Right cardiac atrium (tissue), 5 donors: ENCODE measurements around the gene MLLT10. TPM values are rescaled to one million over a fixed set of nuclear protein-coding genes. Genes with fewer than 3 reads are reported as not detected.
"Not testable (repeated sequence)": the region's sequence is repeated elsewhere in the genome, so short reads cannot be mapped to it uniquely, and the experiment has no call there.

Experiments used
- ATAC-seq, 2 donors: fragments of 200-7000 bp; cut with Tn5 transposase; one replicate each; pipeline versions ENCODE4 v1.8.0 to v1.9.1; 2020; ENCODE audit warnings: moderate library complexity in 2 of 2, mild to moderate bottlenecking in 1 of 2
- DNase-seq, 3 donors: peaks; one replicate each; pipeline ENCODE4 v3.0.0-alpha.2; 2020
- H3K27ac ChIP-seq: one replicate; pipeline ENCODE4 v1.5.1; 2013; ENCODE audit warnings: mild to moderate bottlenecking, low read length, control low read depth, moderate library complexity
- H3K27me3 ChIP-seq: one replicate; pipeline ENCODE4 v1.6.1; 2013; ENCODE audit not compliant: control insufficient read depth, insufficient read depth
- H3K4me1 ChIP-seq: one replicate; pipeline ENCODE4 v1.6.1; 2013; ENCODE audit warnings: low read length; ENCODE audit not compliant: control insufficient read depth, insufficient read depth
- H3K4me3 ChIP-seq: one replicate; pipeline ENCODE4 v1.5.1; 2013; ENCODE audit warnings: low read length, control low read depth
- H3K9me3 ChIP-seq: one replicate; pipeline ENCODE4 v1.6.1; 2013; ENCODE audit warnings: low read length; ENCODE audit not compliant: control insufficient read depth
- WGBS: extraction: QIAGEN DNeasy Blood & Tissue Kit; methylation state at CpG from one replicate; pipeline ENCODE4 v1.1.7; 2013; 5-methylcytosine and 5-hydroxymethylcytosine counted together
- intact Hi-C, 4 donors: fragments of 100-400 bp; cut with DNase I; formaldehyde crosslinking; loops; one replicate each; pipeline versions ENCODE4 v1.11.0 to v1.14.0; 2022 to 2023
- polyA plus RNA-seq: library from polyadenylated mRNA; stranded (reverse); fragments of 200-250 nt; gene quantifications from one replicate; pipeline ENCODE4 v1.2.3, GENCODE V29; 2013
- total RNA-seq, 4 donors: library from RNA; stranded (reverse); fragmentation: NEBNext Ultra II Directional; extraction: Animal tissue kit (Norgen Biotek cat#: 25700); gene quantifications; one replicate each; pipeline ENCODE4 v1.2.1, GENCODE V29; 2021
- donor health status: healthy with polysubstance abuse.
- donor health status: DM: no; HTN: yes; CAD: no.
- donor health status: DM: no; HTN: no; CAD: no.
- donor health status: DM: no; HTN: yes; CAD: no; lungs with severe emphysema.
- donor health status: DM: yes; HTN: yes; CAD: no.

The MLLT10 gene
- total and polyA plus RNA-seq, 5 donors: 14.1 to 36.1 (median 28.5) TPM

DNA sequence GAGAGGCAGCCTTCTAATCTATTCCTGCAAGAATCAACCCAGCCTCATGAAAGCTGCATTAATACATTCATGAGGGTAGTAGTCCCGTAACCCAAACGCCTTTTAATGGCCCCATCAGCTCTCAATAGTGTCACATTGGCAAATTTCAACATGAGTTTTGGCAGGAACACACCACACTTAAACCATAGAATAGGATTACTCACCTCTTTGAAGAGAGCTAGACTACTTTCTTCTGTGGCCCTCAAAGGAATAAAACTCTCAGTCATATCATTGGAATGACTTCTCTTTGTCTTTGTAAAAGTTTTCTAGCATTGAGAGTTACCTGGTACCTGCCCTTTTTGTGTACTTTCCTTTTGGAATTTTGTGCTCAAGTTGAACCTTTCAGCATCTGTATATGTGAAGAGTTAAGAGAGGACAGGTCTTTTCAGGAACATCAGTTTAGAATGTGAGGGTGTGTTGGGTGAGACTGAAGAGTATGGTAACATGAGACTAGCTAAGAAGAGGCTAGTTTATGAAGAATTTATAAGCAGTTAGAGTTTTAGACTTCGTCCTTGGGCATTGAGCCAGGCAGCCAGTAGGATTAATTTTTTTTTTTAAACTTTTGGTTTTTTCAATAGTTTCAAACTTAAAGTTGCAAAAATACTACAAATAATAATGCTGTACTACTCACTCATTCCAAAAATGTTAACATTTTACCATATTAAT is 92.6 kb downstream of the MLLT10 start:
- DNase-seq (no peak), ATAC-seq (no peak)
- H3K4me3 ChIP-seq: no peak overlapping the region
- intact Hi-C loops: no loop called here
- H3K27ac ChIP-seq: no peak overlapping the region
- H3K9me3 ChIP-seq: no peaks in the 10 kb centered on the region
- H3K4me1 ChIP-seq: peaks cover 5% of the 10 kb centered on the region
- WGBS: 69% methylated on average over 3 of the region's 3 CpGs
- H3K27me3 ChIP-seq: no peaks in the 10 kb centered on the region

DNA sequence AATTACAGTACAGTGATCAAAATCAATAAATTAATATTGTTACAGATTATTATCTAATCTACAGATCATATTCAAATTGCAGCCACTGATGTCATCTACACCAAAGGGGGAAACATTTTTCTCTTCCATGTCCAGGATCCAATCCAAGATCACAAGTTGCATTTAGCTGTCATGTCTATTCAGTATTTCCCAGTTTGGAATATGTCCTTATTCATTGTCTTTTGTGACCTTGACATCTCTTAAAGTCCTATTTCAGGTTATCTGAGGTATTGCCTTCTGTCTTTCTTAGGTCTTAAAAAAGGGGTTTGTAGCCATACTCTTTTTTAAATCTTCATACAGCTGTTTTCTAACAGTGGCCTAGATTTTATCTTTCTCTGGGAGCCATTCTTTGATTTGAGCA is 93.3 kb downstream of the MLLT10 start:
- intact Hi-C loops: no loop called here
- no peak overlapping the region for H3K27ac ChIP-seq
- H3K9me3 ChIP-seq: no peaks in the 10 kb centered on the region
- DNase-seq: no peak
- no peaks in the 10 kb centered on the region for H3K27me3 ChIP-seq
- peaks cover 5% of the 10 kb centered on the region for H3K4me1 ChIP-seq
- ATAC-seq: no peak
- no peak overlapping the region for H3K4me3 ChIP-seq

DNA sequence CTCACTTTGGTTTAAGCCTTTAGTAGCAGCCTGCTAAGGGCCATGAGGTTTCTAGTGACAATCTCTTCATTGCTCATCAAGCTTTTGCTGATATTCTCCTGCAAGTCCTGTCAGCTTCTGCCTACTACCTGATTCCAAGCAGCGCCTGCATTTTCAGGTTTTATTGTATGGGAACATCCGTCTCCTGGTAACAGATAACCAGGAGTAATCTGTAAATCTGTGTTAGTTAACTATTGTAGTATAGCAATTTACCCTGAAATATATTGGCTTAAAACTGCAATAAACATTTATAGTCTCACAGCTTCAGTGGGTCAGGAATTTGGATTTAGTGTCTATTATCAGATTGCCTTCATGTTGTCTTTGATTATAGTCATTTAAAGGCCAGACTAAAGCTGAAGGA is 94.0 kb downstream of the MLLT10 start:
- intact Hi-C loops: no loop called here
- Histone ChIP-seq H3K9me3 (no peaks in the 10 kb centered on the region), H3K4me1 (peaks cover 5% of the 10 kb centered on the region), H3K27me3 (no peaks in the 10 kb centered on the region), H3K4me3 (no peak overlapping the region), H3K27ac (no peak overlapping the region)
- DNase-seq: no peak
- 87% methylated on average over 2 of the region's 2 CpGs for WGBS
- ATAC-seq: no peak

DNA sequence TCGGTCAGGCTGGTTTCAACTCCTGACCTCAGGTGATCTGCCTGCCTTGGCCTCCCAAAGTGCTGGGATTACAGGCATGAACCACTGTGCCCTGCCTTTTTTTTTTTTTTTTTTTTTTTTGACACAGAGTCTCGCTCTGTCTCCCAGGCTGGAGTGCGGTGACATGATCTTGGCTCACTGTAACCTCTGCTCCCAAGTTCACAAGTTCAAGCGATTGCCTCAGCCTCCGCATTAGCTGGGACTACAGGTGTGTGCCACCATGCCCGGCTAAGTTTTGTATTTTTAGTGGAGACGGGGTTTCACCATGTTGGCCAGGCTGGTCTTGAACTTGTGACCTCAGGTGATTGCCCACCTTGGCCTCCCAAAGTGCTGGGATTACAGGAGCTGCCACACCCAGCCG is 94.6 kb downstream of the MLLT10 start:
- H3K9me3 ChIP-seq, DNase-seq, H3K27ac ChIP-seq, H3K4me3 ChIP-seq, H3K4me1 ChIP-seq, H3K27me3 ChIP-seq, ATAC-seq, intact Hi-C loops: not testable (repeated sequence)
- 98% methylated on average over 8 of the region's 8 CpGs for WGBS

DNA sequence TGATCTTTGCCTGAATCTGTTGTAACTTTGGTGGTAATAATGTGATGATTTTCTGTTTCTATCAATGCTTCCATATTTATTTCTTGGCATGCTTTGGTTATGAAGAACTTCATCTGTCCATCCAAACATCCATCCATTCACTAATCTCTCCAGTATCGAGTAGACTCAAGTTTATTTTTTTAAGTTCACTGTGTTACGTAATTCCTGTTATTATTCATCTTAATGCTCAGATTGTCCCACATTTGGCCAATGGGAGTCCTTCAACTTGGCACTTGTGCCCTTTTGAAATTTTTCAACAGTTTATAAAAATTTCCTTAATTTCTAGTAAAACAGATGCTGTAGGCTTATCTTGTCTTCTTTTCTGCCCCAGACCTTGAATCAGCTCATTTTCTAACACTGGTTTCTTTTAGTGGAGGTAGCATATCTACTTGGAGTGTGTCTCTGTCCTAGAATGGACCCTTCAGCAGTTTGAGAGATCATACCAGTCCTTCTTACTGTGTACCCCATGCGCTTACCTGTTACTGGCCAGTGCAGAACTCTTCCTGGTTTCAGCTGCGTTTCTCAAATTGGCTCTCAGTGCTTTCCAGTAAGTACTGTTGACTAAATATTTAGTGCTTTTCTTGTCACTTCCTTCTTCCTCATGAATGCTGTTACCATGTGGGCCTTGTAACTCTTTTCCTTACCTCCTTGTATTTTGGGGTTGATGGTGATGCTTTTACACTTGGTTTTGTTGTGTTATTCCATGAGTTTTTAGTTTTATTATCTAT is 100.8 kb downstream of the MLLT10 start:
- Histone ChIP-seq H3K4me1 (no peaks in the 10 kb centered on the region), H3K27me3 (no peaks in the 10 kb centered on the region), H3K27ac (no peak overlapping the region), H3K9me3 (no peaks in the 10 kb centered on the region), H3K4me3 (no peak overlapping the region)
- intact Hi-C loops: no loop called here
- WGBS: 81% methylated on average over 4 of the region's 4 CpGs
- ATAC-seq: no peak
- no peak for DNase-seq

DNA sequence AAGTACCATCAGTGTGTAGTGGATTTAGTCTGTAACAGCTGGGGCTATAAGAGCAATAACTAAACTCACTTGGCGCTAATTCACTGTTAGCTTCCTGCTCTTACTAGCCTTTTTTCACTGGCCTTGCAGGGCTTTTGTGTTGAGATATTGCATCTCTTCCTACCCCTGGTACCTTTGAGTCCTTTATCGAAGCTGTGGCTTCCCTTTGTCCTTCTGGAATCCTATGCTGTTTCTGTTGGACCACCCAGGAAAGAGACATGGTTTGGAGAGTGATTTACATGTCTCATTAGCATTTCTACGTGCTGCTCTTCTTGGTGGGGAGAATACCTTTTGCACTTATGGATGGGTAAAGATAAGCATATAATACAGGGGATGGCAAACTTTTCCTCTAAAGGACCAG is 103.8 kb downstream of the MLLT10 start:
- Histone ChIP-seq H3K4me3 (no peak overlapping the region), H3K27ac (no peak overlapping the region), H3K4me1 (no peaks in the 10 kb centered on the region), H3K27me3 (no peaks in the 10 kb centered on the region), H3K9me3 (no peaks in the 10 kb centered on the region)
- ATAC-seq (no peak), DNase-seq (no peak)
- 97% methylated on average over 3 of the region's 3 CpGs for WGBS
- intact Hi-C loops: no loop called here

DNA sequence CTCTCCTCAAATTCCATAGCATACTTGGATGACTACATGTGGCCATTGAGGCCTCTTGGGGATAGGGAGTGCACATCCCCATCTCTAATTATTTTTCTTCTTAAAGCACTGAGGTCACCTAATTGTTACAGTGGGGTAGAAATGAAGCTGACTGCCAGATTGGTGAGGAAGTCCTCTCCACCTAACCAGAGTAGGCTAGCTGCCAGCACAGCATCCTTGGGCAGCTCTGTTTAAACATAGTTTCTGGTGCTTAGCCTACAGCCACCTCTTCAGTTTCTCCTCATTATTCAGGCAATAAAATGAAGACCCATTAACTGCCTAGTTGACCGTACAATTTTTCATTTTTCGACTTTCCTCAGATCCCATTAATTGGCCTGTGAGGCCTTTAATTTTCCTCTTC is 104.6 kb downstream of the MLLT10 start:
- H3K27me3 ChIP-seq: no peaks in the 10 kb centered on the region
- no peaks in the 10 kb centered on the region for H3K9me3 ChIP-seq
- no peaks in the 10 kb centered on the region for H3K4me1 ChIP-seq
- no peak for ATAC-seq
- no peak overlapping the region for H3K27ac ChIP-seq
- WGBS: 92% methylated on average over 2 of the region's 2 CpGs
- DNase-seq: no peak
- intact Hi-C loops: no loop called here
- H3K4me3 ChIP-seq: no peak overlapping the region

DNA sequence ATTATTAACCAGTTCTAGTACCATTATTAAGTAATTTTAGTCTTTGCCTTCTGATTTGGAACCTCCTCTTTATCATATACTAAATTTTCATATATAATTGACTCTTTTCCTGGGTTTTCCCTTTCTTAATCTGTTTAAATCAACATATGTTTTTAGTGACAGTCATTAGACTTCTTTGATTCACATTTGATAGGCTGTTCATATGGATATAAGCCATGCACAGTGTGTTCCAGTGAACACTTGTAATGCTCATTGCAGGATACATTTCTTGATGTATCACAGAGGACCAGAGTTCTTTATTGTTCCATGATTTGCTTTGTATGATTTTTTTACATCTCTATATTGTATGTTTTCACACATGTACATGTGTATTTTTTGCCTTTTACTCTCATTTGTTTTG is 114.0 kb downstream of the MLLT10 start:
- no peak overlapping the region for H3K4me3 ChIP-seq
- intact Hi-C loops: no loop called here
- no peaks in the 10 kb centered on the region for H3K27me3 ChIP-seq
- peaks cover 3% of the 10 kb centered on the region for H3K4me1 ChIP-seq
- no peak overlapping the region for H3K27ac ChIP-seq
- DNase-seq (no peak), ATAC-seq (no peak)
- H3K9me3 ChIP-seq: no peaks in the 10 kb centered on the region

DNA sequence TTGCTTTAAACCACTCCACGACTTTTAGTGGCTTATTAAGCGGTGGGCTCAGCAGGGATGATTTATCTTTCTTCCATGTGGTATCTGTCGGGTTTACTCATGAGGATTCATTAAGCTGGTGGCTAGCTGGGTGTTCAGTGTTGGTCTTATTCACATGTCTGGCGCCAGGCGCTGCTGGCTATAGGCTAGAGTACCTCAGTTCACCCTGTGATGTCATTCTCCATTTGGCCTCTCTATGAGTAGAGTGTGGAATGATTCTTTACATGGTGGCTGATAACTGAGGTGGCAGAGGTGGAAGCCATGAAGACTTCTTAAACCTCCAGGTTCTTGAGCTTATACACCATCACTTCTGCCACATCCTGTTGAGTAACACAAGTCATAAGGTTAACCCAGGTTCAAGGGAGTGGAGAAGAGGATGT is 115.4 kb downstream of the MLLT10 start:
- Histone ChIP-seq H3K4me1 (peaks cover 3% of the 10 kb centered on the region), H3K9me3 (no peaks in the 10 kb centered on the region), H3K4me3 (no peak overlapping the region), H3K27ac (no peak overlapping the region), H3K27me3 (no peaks in the 10 kb centered on the region)
- DNase-seq (no peak), ATAC-seq (no peak)
- intact Hi-C loops: no loop called here
- WGBS: 98% methylated on average over 5 of the region's 5 CpGs

DNA sequence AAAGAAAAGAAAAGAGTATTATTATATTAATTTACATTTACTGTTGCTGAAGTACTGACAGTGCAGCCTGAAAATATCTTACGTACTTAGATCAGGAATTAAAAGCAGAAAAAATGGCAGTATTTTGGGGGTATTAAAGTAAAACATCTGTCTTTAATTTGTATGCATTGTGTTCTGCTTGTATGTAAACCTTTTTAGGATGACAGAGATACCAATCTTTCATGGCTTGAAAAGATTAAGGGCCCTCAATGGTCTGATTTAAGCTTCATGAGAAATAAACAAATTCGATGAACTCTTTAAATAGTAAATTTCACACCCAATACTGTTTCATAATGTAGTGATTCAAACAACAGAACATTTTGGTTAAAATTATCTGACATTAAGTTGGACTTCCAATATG is 116.3 kb downstream of the MLLT10 start:
- no peaks in the 10 kb centered on the region for H3K4me1 ChIP-seq
- H3K27me3 ChIP-seq: no peaks in the 10 kb centered on the region
- intact Hi-C loops: no loop called here
- no peak for ATAC-seq
- H3K4me3 ChIP-seq: no peak overlapping the region
- WGBS: 93% methylated on average over 2 of the region's 2 CpGs
- no peaks in the 10 kb centered on the region for H3K9me3 ChIP-seq
- DNase-seq: no peak
- H3K27ac ChIP-seq: no peak overlapping the region

DNA sequence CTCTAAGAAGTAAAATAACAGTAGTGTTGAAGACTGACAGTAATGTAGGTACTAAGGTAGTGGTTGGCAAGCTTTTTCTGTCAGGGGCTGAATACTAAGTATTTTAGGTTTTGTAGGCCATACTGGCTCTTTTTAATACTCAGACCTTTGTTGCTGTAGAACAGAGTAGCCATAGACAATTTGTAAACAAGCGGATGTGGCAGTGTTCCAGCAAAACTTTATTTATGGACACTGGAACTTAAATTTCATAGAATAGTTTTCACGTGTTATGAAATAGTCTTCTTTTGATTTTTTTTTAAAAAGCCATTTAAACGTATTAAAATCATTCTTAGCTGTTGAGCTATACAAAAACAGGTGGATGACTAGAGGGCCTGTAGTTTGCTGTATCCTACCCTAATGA is 121.2 kb downstream of the MLLT10 start:
- 73% methylated on average over 3 of the region's 3 CpGs for WGBS
- DNase-seq (no peak), ATAC-seq (no peak)
- Histone ChIP-seq H3K27me3 (no peaks in the 10 kb centered on the region), H3K4me3 (no peak overlapping the region), H3K9me3 (no peaks in the 10 kb centered on the region), H3K4me1 (peaks cover 3% of the 10 kb centered on the region), H3K27ac (no peak overlapping the region)
- intact Hi-C loops: no loop called here
